Fibroblast of upper back skin (primary cell): ENCODE data around the gene CCDC88A.
"Not testable (repeated sequence)": the region's sequence is repeated elsewhere in the genome, so short reads cannot be mapped to it uniquely, and the experiment has no call there.

Source experiments
- DNase-seq: peaks from one replicate; pipeline ENCODE4 v3.0.0-alpha.2; 2013

Gene CCDC88A

DNA sequence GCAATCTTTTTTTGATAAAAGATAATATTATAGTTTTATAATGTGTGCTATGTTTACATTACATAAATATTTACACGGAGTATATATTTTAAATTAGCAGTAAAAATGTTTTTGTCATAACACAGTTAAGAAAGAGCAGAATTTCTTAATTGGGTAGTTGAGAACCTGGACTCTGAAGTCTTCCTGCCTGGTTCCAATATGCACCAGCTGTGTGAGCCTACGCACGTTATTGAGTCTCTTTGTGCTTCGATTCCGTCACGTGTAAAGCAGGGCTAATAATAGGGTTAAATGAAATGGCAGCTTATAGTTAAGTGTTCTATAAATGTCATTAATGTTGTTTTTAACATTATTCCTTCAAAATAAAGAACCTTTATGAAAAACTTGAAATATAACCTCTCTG is 1.2 kb upstream of the CCDC88A start:
- no peak for DNase-seq

DNA sequence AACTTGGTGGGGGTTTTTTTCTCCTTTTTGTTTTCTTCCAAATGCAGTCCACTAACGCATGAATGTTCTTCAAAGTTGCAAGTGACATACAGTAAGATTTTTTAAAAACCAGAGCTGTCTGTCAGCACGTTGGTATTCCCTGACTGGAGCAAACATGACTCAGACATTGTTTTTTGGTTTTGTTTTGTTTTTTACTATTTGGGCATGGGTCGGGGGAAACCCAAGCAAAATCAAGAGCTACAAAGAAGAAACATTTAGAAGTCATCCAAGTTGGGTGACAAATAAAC is 726 bp upstream of the CCDC88A start:
- peak; percentile 15 for DNase-seq

DNA sequence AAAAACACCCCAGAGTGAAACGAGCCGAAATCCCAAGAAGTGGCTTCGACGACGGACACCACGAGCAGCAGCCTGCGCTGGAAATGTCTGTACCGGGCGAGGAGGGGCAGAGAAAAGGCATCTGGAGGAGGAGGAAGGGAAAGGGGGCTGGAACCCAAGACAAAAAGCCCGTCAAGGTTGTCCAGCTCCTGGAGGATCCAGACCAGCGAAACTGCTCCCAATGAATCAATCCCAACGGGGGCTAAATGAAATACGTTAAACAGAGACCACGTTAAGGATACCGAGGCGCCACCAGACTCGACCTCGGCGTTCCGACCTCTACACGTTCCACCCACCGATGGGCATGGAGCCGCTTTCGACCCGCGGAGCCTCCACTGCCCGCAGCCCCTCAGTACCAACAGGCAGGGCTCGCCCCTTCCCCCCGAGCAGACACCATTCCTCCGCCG is 400 bp downstream of the CCDC88A start:
- peak; percentile 33 for DNase-seq

DNA sequence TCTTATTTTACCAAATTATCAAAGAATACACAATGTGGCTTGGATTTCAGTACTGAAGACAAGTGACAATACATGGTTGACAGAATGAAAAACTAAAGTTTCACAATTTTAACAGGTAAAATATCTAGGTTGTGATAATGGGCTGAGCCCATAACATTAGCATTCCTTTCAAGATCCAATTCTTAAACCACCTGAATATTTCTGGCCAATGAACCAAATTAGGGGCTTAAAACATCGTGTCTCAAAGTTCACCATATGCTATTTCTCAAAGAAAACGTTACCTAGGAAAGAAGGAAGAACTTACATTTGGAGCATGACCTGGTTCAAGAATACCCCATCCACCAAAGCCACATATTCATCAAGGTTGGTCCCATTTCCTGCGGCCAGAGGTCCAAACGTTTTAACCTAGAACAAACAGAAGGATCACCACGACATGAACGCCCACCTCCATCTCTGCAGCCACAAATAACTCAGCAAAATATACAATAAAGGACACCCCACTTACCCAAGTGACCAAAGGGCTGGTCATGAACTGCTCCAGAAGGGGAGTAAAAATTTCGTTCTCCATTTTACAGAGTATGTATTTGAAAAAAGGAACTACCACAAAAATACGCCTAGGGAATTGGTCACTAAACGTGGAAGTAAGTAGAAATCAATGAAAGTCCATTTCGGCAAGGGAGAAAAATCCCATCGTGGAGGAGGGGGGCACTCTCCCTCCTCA is 984 bp downstream of the CCDC88A start:
- no peak for DNase-seq

DNA sequence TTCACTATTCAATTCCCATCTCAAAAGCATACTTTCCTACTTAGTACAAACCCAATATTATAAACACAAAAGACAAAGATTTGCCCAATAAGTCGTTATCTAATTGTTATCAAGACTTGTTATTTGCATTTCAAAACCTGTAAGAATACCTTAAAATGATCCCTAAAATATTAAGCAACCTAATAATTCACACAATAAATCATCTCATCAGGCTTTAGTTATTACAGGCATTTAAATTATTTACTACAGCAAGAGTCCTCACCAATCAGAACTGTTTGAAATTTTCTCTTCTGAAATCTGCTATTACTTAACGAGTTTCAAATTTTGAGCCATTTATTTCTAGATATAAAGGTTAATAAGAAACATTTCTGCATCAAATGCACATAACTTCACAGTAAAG is 1.6 kb downstream of the CCDC88A start:
- peak; percentile 23 for DNase-seq

DNA sequence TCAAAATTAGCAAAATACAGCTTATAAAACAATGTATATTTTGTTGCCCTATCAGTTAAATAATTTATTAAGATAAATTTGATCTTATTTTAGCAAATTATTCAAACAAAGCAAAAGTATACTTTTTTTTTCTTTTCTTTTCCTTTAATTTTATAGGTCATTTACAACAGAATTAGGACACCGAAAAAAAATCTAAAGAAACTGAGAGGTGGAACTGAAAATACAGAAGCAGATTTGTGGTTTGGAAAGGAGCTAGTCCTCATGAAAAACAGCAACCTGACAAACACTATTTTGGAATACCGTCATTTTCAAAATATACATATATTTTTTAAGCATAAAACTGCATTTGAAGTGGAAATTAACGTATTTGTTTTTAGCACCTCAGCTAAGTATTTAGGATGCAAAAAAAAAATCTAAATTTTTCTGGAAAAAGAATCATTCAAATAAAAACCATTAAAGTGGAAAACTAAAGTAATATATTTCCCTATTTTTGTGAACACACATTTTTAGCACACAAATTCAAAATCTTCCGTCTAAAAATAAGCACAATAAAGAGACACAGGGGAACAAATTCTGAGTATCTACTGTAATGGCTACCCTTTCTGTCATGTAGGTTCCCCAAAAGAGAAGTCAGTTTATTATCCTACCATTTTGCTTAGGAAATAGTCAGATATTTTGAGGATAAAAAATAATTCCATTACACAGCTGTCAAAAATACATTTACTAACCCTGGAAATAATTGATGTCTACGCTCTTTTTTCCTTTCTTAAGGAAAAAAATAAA is 2.7 kb downstream of the CCDC88A start:
- DNase-seq = no peak

DNA sequence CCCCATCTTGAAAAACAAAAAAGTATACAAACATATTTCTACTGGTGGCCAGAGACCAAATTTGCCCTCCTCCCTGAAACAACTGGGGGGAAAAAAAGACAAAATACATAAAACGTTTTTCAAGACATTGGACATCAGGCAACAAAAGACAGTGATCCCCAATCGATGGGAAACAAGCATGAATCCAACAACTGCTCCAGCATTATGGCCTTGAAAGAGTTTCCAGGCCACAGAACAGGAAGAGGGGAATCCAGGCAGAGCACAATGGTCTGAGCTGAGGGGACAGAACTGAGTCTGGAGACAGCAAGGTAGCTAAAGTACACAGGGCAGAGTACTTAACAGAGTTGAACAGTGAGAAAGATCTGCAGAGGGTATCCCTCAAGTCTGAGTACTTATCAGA is 4.4 kb downstream of the CCDC88A start:
- DNase-seq = no peak

DNA sequence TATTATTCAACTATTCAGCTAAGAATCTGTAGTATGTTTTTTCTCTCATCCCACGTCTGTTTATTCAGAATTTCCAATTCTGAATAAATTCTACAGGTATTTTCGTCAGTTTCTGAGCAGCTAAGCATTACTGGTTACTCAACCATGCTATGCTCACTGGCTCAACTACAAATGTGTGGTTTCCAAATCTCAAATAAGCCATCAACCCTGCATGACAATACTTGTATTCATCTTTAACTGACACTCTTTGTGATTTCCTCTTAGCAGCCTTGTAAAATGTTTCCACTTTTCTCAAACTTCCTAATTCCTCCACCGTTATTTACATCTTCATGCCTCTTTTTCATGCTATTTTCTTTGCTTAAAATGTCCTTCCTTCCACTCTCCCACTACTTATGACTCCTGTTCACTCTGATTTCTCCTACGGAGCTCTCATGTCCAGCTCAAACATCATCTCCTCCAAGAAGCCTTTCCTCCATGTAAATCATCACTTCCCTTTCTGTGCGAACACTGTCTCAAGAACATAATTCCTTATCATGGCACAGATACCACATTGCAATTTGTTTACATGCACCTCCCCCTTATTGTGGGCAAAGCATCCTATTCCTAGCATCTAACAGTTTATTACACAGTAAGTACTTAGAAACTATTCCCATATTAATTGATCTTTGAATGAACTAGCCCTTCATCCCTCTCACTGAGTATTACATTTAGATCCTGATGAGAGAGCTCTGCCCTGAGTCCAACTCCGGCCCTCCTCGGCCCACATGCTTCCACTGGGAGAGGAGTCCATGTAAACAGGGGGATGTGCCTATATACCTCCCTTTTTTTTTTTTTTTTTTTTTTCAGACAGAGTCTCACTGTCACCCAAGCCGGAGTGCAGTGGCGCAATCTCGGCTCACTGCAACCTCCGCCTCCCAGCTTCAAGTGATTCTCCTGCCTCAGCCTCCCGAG is 10.5 kb downstream of the CCDC88A start:
- peak; percentile 29 for DNase-seq

DNA sequence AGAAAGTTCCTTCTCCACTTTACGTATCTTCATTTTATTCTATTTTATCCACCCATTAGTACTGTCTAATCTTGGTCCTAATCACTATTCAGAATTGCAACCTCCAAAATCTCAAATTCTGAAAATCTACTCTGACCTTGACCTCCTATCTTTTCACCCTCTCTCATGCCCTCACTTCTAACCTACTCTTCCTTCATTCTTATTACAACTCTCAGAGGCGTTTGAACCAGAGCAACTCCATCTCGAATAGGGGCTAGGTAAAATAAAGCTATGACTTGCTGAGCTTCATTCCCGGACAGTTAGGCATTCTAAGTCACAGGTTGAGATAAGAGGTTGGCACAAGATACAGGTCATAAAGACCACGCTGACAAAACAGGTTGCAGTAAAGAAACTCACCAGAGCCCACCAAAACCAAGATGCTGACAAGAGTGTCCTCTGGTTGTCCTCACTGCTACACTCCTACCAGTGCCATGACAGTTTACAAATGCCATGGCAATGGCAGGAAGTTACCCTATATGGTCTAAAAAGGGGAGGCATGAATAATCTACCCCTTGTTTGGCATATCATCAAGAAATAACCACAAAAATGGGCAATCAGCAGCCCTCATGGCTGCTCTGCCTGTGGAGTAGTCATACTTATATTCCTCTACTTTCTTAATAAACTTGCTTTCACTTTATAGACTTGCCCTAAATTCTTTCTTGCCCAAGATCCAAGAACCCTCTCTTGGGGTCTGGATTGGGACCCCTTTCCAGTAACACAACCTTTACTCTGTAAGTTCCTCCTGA is 11.4 kb downstream of the CCDC88A start:
- peak; percentile 56 for DNase-seq

DNA sequence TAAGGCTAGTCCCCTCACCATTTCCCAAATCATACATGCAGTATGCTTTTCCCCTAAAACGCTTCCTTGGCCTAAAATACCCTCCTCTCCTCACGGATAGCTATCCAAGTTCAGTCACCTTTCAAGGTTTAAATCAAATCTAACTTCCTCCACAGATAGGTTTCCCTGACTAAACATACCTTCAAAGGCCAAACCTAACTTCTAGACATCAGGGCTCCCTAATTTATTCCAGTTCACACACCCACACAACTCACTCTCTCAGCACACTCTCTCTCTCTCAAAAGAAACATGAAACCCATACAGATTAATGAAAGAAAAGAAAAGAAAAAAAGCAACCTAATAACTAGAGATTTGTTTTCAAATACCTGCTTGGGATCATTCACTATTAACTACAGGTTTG is 14.5 kb downstream of the CCDC88A start:
- DNase-seq = no peak

DNA sequence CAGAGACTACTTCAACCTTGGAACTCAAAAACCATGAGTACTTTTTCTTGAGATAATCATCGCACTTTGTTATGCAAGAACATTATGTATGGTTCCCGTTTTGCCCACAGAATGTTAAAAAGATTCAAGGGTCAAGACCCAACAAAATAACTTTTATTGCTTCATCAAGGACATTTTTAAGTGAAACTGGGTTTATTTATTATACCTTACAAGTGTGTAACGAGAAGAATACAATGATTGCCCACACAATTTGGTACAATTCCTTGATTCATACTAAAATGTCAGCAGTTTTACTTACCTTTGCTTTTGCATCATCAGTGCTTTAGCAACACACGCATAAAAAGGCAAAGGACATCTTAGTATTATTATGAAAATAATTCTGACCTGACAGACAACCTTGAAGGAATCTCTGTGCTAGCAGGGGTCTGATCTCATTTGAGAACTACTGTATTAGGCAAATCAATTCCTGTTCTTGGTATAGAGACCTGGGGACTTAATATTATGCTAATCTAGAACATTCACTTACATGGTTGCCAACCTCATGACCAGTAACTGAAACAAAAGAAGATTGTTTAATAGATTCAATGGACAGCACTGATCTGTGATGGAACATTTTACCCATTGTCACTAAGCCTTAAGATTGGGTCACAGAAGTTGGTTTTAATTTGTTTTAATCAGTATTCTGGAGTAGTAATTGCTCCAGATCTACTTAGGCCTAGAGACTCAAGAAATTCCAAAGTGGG is 16.2 kb downstream of the CCDC88A start:
- DNase-seq = no peak

DNA sequence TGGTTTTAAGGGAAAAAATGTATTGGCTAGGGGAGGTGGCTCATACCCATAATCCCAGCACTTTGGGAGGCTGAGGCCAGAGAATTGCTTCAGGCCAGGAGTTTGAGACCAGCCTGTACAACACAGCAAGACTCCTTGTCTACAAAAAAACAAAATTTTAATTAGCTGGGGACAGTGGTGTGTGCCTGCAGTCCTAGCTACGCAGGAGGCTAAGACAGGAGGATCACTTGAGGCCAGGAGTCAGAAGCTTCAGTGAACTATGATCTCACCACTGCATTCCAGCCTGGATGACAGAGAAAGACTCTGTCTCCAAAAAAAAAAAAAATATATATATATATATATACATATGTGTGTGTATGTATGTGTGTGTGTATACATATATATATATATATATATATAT is 18.5 kb downstream of the CCDC88A start:
- DNase-seq = no peak

DNA sequence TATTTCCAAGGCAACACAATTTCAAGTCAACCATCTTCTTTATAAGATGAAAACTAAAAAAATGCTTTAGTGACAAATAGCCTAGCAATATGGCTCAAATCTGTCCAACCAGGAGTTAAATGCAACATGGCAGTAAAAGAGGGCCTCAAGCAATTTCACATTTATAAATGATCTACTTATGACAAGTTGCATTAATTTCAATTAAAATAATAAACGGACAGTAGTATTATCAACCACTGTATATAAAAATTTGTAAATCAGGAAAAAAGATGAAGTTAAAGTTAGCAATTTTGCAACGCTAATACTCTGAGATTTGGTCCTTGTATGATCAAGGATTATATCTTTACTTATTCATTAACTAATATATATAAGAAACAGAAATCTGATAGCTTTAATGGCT is 19.3 kb downstream of the CCDC88A start:
- DNase-seq = no peak

DNA sequence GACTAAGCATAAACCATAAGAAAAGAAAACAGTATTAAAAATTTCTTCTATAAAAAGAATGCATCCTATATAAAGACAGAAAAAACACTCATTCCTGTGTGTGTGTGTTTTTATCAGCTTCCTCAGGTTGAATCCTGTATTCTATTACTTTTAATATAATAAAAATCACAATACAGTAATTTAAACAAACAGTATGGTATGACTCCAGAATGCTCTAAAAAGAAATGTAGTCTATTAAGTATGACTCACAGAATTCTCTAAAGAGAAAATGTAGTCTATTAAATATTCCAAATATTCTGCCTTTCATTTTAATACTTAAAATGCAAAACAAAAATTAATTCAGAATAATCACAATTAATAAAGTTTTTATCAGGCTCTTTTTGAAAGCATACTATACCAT is 19.8 kb downstream of the CCDC88A start:
- DNase-seq = no peak

DNA sequence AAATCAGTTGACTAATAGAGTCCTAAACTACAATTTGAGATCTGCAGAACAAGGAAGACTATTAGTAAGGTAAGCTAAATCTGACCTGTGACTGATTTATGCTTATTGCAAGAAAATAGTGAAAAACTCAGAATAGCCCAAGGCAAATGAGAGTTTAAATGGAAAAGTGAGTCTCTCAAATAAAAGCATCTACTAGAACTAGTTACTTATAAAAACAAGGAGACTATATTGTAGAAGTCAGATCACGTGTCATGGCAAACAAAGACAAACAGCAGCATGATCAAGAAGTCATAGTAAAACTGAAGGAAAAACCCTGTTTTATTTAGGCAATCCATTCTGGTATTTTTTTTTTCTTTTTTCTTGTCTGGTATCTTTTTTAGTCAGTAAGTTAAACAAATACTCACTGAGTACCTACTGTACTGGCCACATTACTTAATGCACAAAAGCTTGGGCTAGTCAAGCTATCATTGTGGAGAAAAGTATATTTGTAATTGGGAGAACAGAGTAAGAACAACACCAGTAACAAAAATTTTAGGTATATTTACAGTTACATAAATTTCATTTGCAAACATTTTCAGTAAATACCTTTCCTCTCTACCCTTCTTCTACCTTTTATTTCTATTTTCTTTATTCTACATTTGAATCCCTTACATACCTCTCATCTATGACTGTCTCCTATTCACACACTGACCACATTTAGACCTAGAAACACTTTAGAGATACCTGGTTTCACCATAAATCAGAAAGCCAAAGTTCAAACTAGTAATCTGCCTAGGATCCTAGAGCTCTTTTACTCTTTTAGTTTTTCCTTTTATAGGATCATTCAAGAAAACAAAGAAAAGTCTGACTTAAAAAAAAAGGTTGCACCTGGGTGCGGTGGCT is 23.7 kb downstream of the CCDC88A start:
- DNase-seq = no peak

DNA sequence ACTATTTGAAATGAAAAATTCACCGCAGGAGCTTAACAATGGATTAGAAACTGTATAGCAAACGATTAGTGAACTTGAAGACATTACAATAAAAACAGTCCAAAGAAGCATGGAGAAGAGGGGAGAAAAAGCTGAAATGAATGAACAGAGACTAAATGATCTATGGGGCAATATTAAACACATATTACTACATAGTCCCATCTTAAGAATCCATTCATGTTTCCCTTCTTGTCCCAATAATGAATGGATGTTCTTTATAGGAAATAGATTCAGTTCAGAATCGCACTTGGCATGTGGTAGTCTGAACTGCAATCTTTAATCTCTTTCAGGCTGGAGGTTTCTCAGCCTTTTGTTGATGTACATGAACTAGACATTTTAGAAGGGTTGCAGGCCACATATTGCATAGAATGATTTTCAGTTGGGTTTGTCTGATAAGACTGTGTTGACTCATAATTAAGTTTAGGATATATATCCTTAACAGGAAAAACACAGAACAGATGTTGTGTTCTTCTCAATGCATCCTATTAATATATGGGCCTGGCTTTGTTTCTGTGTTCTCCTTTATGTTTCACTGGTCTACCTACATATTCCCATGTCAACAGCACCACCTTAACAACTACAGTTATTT is 27.9 kb downstream of the CCDC88A start:
- DNase-seq = no peak

DNA sequence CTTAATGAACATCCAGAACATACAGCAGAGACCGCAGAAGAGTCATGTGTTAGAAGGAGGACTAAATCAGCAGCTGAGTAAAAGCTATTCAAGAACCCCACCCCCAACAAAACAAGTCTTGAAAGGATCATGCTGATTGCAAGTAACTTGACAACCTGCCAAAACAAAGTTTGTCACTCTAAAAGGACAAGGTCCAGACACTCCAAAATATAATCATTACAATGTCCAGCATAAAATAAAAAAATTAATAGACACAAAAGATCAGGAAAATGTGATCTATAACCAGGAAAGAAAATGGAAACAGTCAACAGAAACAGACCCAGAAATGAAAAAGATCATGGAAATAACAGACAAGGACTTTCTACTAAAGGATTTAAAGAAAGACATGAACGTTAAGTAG is 28.5 kb downstream of the CCDC88A start:
- no peak for DNase-seq

DNA sequence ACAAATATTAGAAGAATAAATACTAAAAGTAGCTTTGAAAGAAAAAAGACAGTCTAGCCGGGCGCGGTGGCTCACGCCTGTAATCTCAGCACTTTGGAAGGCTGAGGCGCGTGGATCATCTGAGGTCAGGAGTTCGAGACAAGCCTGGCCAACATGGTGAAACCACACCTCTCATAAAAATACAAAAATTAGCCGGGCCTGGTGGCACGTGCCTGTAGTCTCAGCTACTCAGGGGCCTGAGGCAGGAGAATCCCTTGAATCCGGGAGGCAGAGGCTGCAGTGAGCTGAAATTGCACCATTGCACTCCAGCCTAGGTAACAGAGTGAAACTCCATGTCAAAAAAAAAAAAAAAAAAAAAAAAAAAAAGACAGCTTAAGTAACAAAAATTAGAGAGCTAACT is 34.1 kb downstream of the CCDC88A start:
- DNase-seq = not testable (repeated sequence)

DNA sequence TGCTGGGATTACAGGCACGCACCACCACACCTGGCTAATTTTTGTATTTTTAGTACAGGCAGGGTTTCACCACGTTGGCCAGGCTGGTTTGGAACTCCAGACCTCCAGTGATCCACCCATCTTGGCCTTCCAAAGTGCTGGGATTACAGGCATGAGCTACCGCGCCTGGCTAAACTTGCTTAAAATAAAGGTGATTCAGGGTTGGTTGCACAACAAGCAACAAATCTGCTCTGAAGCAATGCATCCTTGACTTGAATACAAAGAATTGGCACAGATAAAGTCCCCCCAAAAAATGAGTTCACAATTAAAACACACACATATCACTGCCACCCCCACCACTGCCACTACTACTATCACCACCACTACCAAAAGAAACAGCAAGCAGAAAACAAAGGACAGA is 34.9 kb downstream of the CCDC88A start:
- DNase-seq = no peak

DNA sequence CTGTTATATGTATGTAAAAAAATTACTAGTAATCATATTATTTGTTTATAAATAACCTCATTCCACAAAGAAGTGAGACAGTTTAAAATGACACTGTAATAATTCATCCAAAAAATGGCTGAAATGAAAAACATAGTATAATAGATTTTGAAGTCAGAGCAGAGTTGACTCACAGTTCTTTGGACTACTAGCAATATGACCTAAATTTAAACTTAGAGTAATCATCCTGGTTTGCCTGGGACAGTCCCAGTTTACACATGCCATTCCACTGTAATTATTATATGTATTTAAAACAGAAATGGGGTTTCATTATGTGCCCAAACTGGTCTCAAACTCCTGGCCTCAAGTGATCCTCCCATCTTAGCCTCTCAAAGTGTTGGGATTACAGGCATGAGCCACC is 48.3 kb downstream of the CCDC88A start:
- DNase-seq = no peak

DNA sequence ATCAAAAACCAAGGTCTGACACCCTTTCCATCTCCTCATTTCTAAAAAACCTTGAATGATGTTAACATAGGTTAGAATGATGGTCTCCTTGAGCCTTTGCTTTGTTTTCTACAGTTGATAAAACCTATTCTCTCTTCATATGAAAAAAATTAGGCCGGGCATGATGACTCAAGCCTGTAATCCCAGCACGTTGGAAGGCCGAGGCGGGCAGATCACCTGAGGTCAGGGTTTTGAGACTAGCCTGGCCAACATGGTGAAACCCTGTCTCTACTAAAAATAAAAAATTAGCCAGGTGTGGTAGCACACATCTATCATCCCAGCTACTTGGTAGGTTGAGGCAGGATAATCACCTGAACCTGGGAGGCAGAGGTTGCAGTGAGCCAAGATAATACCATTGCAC is 49.4 kb downstream of the CCDC88A start:
- DNase-seq = no peak
